GM12878 (cell line): ENCODE measurements around the gene B3GALT4. TPM values are rescaled to one million over a fixed set of nuclear protein-coding genes. Genes with fewer than 3 reads are reported as not detected.
A peak's percentile ranks its signal among the peaks of the same experiment; 100 is the strongest.

ENCODE experiments used
- BRCA1 ChIP-seq: IDR thresholded peaks from 2 replicates; pipeline ENCODE4 v1.6.1; 2011; ENCODE audit warnings: low read depth, low read length, improper control_type of control experiment
- NFXL1 ChIP-seq: fragments of 450-650 bp; IDR thresholded peaks from 2 replicates; pipeline ENCODE4 v1.6.1; 2017; ENCODE audit warnings: antibody characterized with exemption, mild to moderate bottlenecking, borderline replicate concordance
- PAX8 ChIP-seq: fragments of 450-650 bp; IDR thresholded peaks from 2 replicates; pipeline ENCODE4 v1.6.1; 2017; ENCODE audit warnings: mild to moderate bottlenecking, moderate library complexity
- POLR2A ChIP-seq: IDR thresholded peaks from 2 replicates; pipeline ENCODE4 v1.6.1; 2011; ENCODE audit warnings: low read depth, mild to moderate bottlenecking, low read length
- RAD21 ChIP-seq: IDR thresholded peaks from 2 replicates; pipeline ENCODE4 v1.6.1; 2011; ENCODE audit warnings: mild to moderate bottlenecking, low read depth, low read length, moderate library complexity; ENCODE audit not compliant: insufficient read depth
- SMARCA5 ChIP-seq: fragments of 450-650 bp; IDR thresholded peaks from 2 replicates; pipeline ENCODE4 v1.6.1; 2017; ENCODE audit warnings: mild to moderate bottlenecking
- polyA plus RNA-seq, 11 experiments: library from polyadenylated mRNA; depleted of rRNA in 4 of 11; unstranded in 6 of 11; stranded (reverse) in 5 of 11; fragments of >200 nt; fragmentation: Nextera tagmentation in 4 of 11; fragmentation: Illumina TruSeq in 1 of 11; extraction: Ambion mirVana in 4 of 11; extraction: Trizol in 1 of 11; gene quantifications; 1 replicate in 1 of 11; 2 replicates in 10 of 11; pipeline versions ENCODE4 v1.2.1 to v1.2.3, GENCODE V29; 2011 to 2016; ENCODE audit warnings: inconsistent platforms in 2 of 11, missing spikeins in 2 of 11, low read depth in 1 of 11
- total RNA-seq, 4 experiments: library from RNA; depleted of rRNA in 3 of 4; stranded (reverse); fragments of >200 nt in 3 of 4; fragmentation: Illumina TruSeq in 1 of 4; extraction: Trizol in 1 of 4; gene quantifications; 2 replicates each; pipeline versions ENCODE4 v1.2.1 to v1.2.3, GENCODE V29; 2013 to 2021
- TF ChIP-seq, protein P1 (sequence below): fragments of 450-650 bp; formaldehyde crosslinking; IDR thresholded peaks from 2 replicates; pipeline ENCODE4 v1.4.0; 2022; ENCODE audit warnings: mild to moderate bottlenecking, moderate library complexity
- TF ChIP-seq, protein P2 (sequence below): fragments of 450-650 bp; IDR thresholded peaks from 2 replicates; pipeline ENCODE4 v1.6.1; 2016; ENCODE audit warnings: mild to moderate bottlenecking
- TF ChIP-seq, protein P3 (sequence below): fragments of 450-650 bp; IDR thresholded peaks from 2 replicates; pipeline ENCODE4 v1.6.1; 2017; ENCODE audit warnings: mild to moderate bottlenecking, low read depth, inconsistent platforms; ENCODE audit not compliant: poor library complexity, severe bottlenecking
- TF ChIP-seq, protein P4 (sequence below): fragments of 450-650 bp; formaldehyde crosslinking; IDR thresholded peaks from 2 replicates; pipeline ENCODE4 v1.4.0; 2020; ENCODE audit warnings: mild to moderate bottlenecking, moderate library complexity
- TF ChIP-seq, protein P5 (sequence below): fragments of 450-650 bp; IDR thresholded peaks from 2 replicates; pipeline ENCODE4 v1.6.1; 2016; ENCODE audit warnings: mild to moderate bottlenecking, moderate library complexity, borderline replicate concordance
- TF ChIP-seq, protein P6 (sequence below): IDR thresholded peaks from 2 replicates; pipeline ENCODE4 v1.6.1; 2012; ENCODE audit warnings: low read depth, low read length, improper control_type of control experiment

The B3GALT4 gene
- total and polyA plus RNA-seq, 10 of the 15 experiments (the other 5 are each of a cell fraction or from before 2014, with no cell fraction given): 0.27 to 8.2 (median 2.6) TPM

DNA sequence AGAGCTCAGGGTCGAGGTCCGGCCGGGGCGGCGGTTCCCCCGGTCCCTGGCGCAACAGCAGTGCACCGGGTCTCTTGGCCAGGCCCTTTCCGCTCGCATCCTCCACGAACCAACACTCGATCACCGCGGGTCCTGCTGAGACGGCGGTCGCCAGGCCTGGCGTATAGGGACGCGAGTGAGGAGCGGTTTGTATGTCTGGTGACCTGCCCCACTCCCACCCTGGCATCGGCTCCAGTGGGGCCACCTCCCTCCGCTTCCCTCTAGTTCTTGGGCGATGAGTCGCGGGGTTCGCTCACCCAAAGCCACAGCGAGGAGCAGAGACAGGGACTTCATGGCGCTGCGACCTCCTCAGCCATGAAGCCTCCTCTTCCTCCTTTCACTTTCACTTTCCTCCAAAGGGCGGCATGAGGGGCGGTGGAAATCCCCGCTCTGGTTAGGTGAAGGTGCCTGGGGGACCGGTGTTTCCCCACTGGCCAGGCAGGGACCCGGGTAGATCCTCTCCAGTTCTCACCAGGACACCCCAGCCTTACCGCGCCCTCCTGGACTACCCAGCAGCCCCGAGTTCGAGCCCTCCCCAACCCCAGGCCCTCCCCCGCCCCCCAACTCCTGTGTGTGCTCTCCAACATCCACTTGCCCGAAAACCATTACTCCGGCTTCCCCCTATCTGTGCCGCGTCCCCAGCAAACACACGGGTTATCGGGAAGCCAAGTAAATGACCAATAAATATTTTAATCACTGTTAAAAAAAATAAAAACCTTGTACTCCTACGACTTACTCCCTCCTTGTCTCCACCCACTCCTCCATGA is 37.0 kb downstream of the B3GALT4 start, which contains the start of gene TAPBP (continued):
- TF ChIP-seq, protein P1, sequence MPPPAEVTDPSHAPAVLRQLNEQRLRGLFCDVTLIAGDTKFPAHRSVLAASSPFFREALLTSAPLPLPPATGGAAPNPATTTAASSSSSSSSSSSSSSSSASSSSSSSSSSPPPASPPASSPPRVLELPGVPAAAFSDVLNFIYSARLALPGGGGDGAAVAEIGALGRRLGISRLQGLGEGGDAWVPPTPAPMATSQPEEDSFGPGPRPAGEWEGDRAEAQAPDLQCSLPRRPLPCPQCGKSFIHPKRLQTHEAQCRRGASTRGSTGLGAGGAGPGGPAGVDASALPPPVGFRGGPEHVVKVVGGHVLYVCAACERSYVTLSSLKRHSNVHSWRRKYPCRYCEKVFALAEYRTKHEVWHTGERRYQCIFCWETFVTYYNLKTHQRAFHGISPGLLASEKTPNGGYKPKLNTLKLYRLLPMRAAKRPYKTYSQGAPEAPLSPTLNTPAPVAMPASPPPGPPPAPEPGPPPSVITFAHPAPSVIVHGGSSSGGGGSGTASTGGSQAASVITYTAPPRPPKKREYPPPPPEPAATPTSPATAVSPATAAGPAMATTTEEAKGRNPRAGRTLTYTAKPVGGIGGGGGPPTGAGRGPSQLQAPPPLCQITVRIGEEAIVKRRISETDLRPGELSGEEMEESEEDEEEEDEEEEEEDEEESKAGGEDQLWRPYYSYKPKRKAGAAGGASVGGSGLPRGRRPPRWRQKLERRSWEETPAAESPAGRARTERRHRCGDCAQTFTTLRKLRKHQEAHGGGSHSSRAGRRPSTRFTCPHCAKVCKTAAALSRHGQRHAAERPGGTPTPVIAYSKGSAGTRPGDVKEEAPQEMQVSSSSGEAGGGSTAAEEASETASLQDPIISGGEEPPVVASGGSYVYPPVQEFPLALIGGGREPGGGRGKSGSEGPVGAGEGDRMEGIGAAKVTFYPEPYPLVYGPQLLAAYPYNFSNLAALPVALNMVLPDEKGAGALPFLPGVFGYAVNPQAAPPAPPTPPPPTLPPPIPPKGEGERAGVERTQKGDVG (CRISPR knock-in tag): no peak
- no peak for TF ChIP-seq RAD21
- no peak for TF ChIP-seq PAX8
- TF ChIP-seq, protein P2, sequence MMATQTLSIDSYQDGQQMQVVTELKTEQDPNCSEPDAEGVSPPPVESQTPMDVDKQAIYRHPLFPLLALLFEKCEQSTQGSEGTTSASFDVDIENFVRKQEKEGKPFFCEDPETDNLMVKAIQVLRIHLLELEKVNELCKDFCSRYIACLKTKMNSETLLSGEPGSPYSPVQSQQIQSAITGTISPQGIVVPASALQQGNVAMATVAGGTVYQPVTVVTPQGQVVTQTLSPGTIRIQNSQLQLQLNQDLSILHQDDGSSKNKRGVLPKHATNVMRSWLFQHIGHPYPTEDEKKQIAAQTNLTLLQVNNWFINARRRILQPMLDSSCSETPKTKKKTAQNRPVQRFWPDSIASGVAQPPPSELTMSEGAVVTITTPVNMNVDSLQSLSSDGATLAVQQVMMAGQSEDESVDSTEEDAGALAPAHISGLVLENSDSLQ: no peak
- TF ChIP-seq, protein P3, sequence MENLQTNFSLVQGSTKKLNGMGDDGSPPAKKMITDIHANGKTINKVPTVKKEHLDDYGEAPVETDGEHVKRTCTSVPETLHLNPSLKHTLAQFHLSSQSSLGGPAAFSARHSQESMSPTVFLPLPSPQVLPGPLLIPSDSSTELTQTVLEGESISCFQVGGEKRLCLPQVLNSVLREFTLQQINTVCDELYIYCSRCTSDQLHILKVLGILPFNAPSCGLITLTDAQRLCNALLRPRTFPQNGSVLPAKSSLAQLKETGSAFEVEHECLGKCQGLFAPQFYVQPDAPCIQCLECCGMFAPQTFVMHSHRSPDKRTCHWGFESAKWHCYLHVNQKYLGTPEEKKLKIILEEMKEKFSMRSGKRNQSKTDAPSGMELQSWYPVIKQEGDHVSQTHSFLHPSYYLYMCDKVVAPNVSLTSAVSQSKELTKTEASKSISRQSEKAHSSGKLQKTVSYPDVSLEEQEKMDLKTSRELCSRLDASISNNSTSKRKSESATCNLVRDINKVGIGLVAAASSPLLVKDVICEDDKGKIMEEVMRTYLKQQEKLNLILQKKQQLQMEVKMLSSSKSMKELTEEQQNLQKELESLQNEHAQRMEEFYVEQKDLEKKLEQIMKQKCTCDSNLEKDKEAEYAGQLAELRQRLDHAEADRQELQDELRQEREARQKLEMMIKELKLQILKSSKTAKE: no peak
- TF ChIP-seq POLR2A: peak; percentile 78
- TF ChIP-seq, protein P4, sequence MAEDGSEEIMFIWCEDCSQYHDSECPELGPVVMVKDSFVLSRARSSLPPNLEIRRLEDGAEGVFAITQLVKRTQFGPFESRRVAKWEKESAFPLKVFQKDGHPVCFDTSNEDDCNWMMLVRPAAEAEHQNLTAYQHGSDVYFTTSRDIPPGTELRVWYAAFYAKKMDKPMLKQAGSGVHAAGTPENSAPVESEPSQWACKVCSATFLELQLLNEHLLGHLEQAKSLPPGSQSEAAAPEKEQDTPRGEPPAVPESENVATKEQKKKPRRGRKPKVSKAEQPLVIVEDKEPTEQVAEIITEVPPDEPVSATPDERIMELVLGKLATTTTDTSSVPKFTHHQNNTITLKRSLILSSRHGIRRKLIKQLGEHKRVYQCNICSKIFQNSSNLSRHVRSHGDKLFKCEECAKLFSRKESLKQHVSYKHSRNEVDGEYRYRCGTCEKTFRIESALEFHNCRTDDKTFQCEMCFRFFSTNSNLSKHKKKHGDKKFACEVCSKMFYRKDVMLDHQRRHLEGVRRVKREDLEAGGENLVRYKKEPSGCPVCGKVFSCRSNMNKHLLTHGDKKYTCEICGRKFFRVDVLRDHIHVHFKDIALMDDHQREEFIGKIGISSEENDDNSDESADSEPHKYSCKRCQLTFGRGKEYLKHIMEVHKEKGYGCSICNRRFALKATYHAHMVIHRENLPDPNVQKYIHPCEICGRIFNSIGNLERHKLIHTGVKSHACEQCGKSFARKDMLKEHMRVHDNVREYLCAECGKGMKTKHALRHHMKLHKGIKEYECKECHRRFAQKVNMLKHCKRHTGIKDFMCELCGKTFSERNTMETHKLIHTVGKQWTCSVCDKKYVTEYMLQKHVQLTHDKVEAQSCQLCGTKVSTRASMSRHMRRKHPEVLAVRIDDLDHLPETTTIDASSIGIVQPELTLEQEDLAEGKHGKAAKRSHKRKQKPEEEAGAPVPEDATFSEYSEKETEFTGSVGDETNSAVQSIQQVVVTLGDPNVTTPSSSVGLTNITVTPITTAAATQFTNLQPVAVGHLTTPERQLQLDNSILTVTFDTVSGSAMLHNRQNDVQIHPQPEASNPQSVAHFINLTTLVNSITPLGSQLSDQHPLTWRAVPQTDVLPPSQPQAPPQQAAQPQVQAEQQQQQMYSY (CRISPR knock-in tag): no peak
- TF ChIP-seq, protein P5, sequence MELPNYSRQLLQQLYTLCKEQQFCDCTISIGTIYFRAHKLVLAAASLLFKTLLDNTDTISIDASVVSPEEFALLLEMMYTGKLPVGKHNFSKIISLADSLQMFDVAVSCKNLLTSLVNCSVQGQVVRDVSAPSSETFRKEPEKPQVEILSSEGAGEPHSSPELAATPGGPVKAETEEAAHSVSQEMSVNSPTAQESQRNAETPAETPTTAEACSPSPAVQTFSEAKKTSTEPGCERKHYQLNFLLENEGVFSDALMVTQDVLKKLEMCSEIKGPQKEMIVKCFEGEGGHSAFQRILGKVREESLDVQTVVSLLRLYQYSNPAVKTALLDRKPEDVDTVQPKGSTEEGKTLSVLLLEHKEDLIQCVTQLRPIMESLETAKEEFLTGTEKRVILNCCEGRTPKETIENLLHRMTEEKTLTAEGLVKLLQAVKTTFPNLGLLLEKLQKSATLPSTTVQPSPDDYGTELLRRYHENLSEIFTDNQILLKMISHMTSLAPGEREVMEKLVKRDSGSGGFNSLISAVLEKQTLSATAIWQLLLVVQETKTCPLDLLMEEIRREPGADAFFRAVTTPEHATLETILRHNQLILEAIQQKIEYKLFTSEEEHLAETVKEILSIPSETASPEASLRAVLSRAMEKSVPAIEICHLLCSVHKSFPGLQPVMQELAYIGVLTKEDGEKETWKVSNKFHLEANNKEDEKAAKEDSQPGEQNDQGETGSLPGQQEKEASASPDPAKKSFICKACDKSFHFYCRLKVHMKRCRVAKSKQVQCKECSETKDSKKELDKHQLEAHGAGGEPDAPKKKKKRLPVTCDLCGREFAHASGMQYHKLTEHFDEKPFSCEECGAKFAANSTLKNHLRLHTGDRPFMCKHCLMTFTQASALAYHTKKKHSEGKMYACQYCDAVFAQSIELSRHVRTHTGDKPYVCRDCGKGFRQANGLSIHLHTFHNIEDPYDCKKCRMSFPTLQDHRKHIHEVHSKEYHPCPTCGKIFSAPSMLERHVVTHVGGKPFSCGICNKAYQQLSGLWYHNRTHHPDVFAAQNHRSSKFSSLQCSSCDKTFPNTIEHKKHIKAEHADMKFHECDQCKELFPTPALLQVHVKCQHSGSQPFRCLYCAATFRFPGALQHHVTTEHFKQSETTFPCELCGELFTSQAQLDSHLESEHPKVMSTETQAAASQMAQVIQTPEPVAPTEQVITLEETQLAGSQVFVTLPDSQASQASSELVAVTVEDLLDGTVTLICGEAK: no peak
- TF ChIP-seq NFXL1: no peak
- TF ChIP-seq, protein P6, sequence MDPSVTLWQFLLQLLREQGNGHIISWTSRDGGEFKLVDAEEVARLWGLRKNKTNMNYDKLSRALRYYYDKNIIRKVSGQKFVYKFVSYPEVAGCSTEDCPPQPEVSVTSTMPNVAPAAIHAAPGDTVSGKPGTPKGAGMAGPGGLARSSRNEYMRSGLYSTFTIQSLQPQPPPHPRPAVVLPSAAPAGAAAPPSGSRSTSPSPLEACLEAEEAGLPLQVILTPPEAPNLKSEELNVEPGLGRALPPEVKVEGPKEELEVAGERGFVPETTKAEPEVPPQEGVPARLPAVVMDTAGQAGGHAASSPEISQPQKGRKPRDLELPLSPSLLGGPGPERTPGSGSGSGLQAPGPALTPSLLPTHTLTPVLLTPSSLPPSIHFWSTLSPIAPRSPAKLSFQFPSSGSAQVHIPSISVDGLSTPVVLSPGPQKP: no peak
- no peak for TF ChIP-seq BRCA1
- peak; percentile 60; the same call in 1 of the 2 replicates for TF ChIP-seq SMARCA5
